ENCODE data around the gene SNRPE. TPM values are rescaled to one million over a fixed set of nuclear protein-coding genes. Genes with fewer than 3 reads are reported as not detected.

SNRPE gene
- polyA plus RNA-seq, 3 donors: 75.1 to 132 (median 85.9) TPM

Other genes with a start within 250 kb of the SNRPE start
- gene ATP2B4, start 234.8 kb upstream of the SNRPE start, polyA plus RNA-seq: 10 to 100 TPM; 21.6 to 64.5 (median 35.4) TPM
- under 1 TPM; 0.14 to 0.90 (median 0.24) TPM for gene LAX1, start 96.4 kb upstream of the SNRPE start, polyA plus RNA-seq
- gene ZBED6, start 66.0 kb upstream of the SNRPE start, polyA plus RNA-seq: 1 to 10 TPM; 1.2 to 3.8 (median 3.5) TPM
- gene ZC3H11A, start 66.0 kb upstream of the SNRPE start, polyA plus RNA-seq: 10 to 100 TPM; 19.9 to 49.4 (median 40.5) TPM
- 10 to 100 TPM; 11.2 to 32.3 (median 18.6) TPM for gene SOX13, start 211.5 kb downstream of the SNRPE start, polyA plus RNA-seq

Measured in adipose tissue (tissue), 3 donors.